T-helper 2 cell treated with Interferon-gamma antibody and Interleukin-4, amounts not matched to agents 5 μg/mL and 100 μg/mL, for 36 hours (primary cell): ENCODE data around the gene VRK3.

ENCODE experiments used
- DNase-seq: peaks from one replicate; pipeline ENCODE4 v3.0.0; 2021; ENCODE audit warnings: low spot score
- H3K27ac Mint-ChIP-seq: one replicate; pipeline ENCODE4 v1.8.0; 2021; ENCODE audit warnings: mild to moderate bottlenecking, mixed read lengths
- H3K27me3 Mint-ChIP-seq: one replicate; pipeline ENCODE4 v1.8.0; 2021; ENCODE audit warnings: low read depth, mixed read lengths
- H3K36me3 Mint-ChIP-seq: one replicate; pipeline ENCODE4 v1.8.0; 2021; ENCODE audit warnings: low read depth, mixed read lengths
- H3K4me1 Mint-ChIP-seq: one replicate; pipeline ENCODE4 v1.8.0; 2021; ENCODE audit warnings: low read depth, mixed read lengths
- H3K4me3 Mint-ChIP-seq: one replicate; pipeline ENCODE4 v1.8.0; 2022; ENCODE audit warnings: mild to moderate bottlenecking, moderate library complexity, mixed read lengths
- H3K9me3 Mint-ChIP-seq: one replicate; pipeline ENCODE4 v1.8.0; 2021; ENCODE audit warnings: mixed read lengths

The VRK3 gene

DNA sequence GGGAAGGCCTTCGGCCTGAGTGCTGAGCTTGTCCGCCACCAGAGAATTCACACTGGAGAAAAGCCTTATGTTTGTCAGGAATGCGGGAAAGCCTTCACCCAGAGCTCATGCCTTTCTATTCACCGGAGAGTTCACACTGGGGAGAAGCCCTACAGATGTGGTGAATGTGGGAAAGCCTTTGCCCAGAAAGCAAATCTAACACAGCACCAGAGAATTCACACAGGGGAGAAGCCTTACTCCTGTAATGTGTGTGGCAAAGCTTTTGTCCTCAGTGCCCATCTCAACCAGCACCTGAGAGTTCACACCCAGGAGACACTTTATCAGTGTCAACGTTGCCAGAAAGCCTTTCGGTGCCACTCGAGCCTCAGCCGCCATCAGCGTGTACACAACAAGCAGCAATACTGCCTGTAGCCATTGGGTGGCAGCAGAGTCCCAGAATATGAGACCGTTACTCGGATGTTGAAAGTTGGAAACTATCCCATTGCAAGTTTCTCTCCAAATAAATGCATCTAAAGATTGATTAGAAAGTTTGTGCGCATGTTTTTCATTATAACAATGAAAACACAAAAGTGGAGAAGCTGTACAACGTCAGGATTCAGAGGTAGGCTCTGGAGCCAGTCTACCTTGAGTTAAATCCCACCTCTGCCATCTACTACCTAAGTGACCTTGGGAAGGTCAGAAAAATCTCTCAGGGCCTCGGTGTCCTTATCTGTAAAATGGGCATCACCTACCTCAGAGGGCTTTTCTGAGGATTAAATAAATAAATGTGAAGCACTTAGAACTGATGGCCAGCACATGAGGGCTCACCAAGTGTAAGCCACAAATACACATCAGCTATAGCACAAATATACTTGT is 21.7 kb upstream of the VRK3 start:
- H3K27ac Mint-ChIP-seq = no peak overlapping the region
- H3K27me3 Mint-ChIP-seq = peaks cover 2% of the 10 kb centered on the region
- H3K4me1 Mint-ChIP-seq = peaks cover 5% of the 10 kb centered on the region
- no peak for DNase-seq
- no peak overlapping the region for H3K4me3 Mint-ChIP-seq
- H3K9me3 Mint-ChIP-seq = peaks cover 76% of the 10 kb centered on the region
- H3K36me3 Mint-ChIP-seq = peaks cover 63% of the 10 kb centered on the region

DNA sequence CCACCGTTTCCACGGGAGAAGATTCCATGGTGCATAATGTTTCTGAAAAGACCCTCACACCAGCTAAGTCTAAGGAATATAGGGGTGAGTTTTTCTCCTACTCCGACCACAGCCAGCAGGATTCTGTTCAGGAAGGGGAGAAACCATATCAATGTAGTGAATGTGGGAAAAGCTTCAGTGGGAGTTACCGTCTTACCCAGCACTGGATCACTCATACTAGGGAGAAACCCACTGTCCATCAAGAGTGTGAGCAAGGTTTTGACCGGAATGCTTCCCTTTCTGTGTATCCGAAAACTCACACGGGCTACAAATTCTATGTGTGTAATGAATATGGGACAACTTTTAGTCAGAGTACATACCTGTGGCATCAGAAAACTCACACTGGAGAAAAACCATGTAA is 19.8 kb upstream of the VRK3 start:
- Mint-ChIP-seq H3K4me3 (no peak overlapping the region), H3K36me3 (peaks cover 80% of the 10 kb centered on the region)

DNA sequence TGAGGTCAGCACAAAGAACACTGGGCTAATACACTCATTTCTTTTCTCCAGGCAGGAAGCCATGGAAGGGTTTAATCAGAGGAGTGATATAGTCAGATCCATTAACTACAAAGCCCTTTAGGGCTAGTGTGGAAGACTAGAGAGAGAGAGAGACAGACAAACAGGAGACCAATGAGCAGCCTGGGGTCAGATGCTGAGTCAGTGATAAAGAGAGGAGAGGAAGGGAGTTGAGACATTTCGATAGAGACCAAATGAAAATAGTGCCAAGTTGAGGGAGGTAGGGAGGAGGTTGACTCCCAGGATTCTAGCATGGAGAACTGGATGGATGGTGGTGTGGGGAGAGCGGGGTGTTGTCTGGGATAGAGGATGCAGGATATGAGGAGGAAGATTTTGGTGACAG is 18.8 kb upstream of the VRK3 start:
- Mint-ChIP-seq H3K27ac (no peak overlapping the region), H3K4me1 (no peaks in the 10 kb centered on the region), H3K4me3 (no peak overlapping the region), H3K36me3 (peaks cover 89% of the 10 kb centered on the region), H3K9me3 (peaks cover 69% of the 10 kb centered on the region), H3K27me3 (no peaks in the 10 kb centered on the region)
- no peak for DNase-seq

More for the DNA sequence above, 19.8 kb upstream of the VRK3 start:
- H3K27me3 Mint-ChIP-seq = no peaks in the 10 kb centered on the region
- no peaks in the 10 kb centered on the region for H3K4me1 Mint-ChIP-seq
- no peak overlapping the region for H3K27ac Mint-ChIP-seq
- H3K9me3 Mint-ChIP-seq = peaks cover 71% of the 10 kb centered on the region
- DNase-seq = no peak

DNA sequence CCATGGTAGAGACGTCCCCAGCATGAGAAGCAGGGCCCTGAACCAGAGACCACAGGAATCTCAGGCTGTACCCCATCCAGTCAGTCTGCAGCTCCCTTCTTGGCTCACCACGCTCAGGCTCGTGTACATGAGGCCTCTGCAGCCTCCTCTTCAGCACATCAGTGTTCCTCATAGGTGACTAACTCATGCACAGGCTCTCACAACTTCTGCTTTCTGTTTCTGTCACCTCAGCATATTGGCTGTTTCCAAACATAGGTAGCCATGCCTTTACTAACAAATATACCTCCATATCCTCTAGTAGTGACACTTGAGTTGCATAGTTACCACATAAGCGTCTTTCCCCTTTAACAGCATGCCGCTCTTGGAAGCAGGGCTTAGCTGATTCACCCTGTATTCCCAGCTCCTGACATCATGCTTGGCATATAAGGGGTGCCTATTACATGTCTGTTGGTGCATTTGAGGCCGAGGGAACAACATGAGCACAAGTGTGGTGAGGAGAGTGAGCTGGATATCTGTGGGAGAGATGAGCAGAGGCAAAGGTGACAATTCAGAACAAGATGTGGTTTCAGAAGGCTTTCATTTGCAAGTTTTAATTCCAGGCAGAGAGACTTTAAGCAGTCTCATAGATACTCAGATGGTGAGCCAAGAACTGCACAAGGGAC is 17.3 kb upstream of the VRK3 start:
- Mint-ChIP-seq H3K4me3 (no peak overlapping the region), H3K9me3 (peaks cover 56% of the 10 kb centered on the region), H3K4me1 (no peaks in the 10 kb centered on the region), H3K27ac (no peak overlapping the region), H3K27me3 (no peaks in the 10 kb centered on the region), H3K36me3 (peaks cover 85% of the 10 kb centered on the region)
- no peak for DNase-seq

DNA sequence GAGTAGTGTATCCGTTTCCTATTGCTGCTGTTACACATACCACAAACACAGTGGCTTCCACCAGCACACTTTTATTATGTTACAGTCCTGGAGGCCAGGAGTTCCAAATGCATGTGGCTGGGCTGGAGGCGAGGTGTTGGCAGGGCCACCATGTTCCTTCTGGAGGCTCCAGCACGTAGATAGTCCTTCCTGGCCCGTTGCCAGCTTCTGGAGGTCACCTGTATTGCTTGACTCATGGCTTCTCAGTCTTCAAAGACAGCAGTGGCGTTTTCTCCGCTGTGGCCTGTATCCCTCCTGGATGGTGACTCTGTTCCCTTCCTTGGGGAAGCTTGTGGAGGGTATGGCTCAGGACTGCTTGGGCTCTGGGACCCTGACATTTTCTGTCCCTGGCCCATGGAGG is 15.8 kb upstream of the VRK3 start:
- H3K4me3 Mint-ChIP-seq = no peak overlapping the region
- H3K27ac Mint-ChIP-seq = no peak overlapping the region
- H3K36me3 Mint-ChIP-seq = peaks cover 84% of the 10 kb centered on the region
- DNase-seq = no peak
- no peaks in the 10 kb centered on the region for H3K27me3 Mint-ChIP-seq
- H3K9me3 Mint-ChIP-seq = peaks cover 46% of the 10 kb centered on the region
- no peaks in the 10 kb centered on the region for H3K4me1 Mint-ChIP-seq

GRCh38 chr19:50039968-50040367 is 14.8 kb upstream of the VRK3 start:
- Mint-ChIP-seq H3K4me1 (no peaks in the 10 kb centered on the region), H3K27me3 (no peaks in the 10 kb centered on the region), H3K36me3 (peaks cover 82% of the 10 kb centered on the region), H3K4me3 (no peak overlapping the region), H3K9me3 (peaks cover 36% of the 10 kb centered on the region), H3K27ac (no peak overlapping the region)
- no peak for DNase-seq

- Mint-ChIP-seq H3K9me3 (peaks cover 9% of the 10 kb centered on the region), H3K27ac (no peak overlapping the region), H3K36me3 (peaks cover 81% of the 10 kb centered on the region), H3K4me3 (no peak overlapping the region), H3K4me1 (no peaks in the 10 kb centered on the region), H3K27me3 (no peaks in the 10 kb centered on the region)
- no peak for DNase-seq
These were observed 11.7 kb upstream of the VRK3 start for GRCh38 chr19:50036908-50037307.

GRCh38 chr19:50030937-50031336 is 5.8 kb upstream of the VRK3 start:
- Mint-ChIP-seq H3K9me3 (peaks cover 10% of the 10 kb centered on the region), H3K27ac (no peak overlapping the region), H3K36me3 (peaks cover 64% of the 10 kb centered on the region), H3K4me3 (no peak overlapping the region), H3K4me1 (peaks cover 8% of the 10 kb centered on the region), H3K27me3 (no peaks in the 10 kb centered on the region)
- no peak for DNase-seq

DNA sequence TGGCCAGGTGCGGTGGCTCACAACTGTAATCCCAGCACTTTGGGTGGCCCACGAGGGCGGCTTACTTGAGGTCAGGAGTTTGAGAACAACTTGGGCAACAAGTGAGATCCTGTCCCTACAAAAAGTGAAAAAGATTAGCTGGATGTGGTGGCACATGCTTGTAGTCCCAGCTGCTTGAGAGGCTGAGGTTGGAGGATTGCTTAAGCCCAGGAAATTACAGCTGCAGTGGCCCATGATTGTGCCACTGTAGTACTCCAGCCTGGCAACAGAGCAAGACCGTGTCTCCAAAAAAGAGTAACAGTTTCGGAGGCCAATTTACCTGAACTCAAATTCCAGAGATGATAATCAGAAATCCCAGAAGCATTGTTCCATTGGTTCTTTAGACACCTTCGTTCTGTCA is 5.1 kb upstream of the VRK3 start:
- Mint-ChIP-seq H3K9me3 (peaks cover 13% of the 10 kb centered on the region), H3K4me1 (peaks cover 13% of the 10 kb centered on the region), H3K36me3 (peaks cover 58% of the 10 kb centered on the region), H3K4me3 (no peak overlapping the region), H3K27me3 (no peaks in the 10 kb centered on the region), H3K27ac (no peak overlapping the region)
- no peak for DNase-seq

DNA sequence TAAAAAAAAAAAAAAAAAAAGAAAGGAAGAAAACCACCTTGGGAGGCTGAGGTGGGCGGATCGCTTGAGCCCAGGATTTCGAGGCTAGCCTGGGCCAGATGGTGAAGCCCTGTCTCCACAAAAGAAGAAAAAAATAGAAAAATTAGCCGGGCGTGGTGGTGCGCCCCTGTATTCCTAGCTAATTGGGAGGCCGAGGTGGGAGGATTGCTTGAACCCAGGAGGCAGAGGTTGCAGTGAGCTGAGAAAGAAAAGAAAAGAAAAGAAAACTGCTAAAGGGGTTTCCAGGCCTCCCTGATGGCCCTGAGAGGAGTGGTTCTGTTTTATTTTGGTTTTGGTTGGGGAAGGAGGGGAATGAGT is 1.4 kb upstream of the VRK3 start:
- Mint-ChIP-seq H3K36me3 (peaks cover 28% of the 10 kb centered on the region), H3K4me1 (peaks cover 23% of the 10 kb centered on the region), H3K27me3 (no peaks in the 10 kb centered on the region), H3K27ac (peak overlapping the region; percentile 97), H3K4me3 (peak overlapping the region; percentile 94), H3K9me3 (peaks cover 13% of the 10 kb centered on the region)
- DNase-seq = no peak

DNA sequence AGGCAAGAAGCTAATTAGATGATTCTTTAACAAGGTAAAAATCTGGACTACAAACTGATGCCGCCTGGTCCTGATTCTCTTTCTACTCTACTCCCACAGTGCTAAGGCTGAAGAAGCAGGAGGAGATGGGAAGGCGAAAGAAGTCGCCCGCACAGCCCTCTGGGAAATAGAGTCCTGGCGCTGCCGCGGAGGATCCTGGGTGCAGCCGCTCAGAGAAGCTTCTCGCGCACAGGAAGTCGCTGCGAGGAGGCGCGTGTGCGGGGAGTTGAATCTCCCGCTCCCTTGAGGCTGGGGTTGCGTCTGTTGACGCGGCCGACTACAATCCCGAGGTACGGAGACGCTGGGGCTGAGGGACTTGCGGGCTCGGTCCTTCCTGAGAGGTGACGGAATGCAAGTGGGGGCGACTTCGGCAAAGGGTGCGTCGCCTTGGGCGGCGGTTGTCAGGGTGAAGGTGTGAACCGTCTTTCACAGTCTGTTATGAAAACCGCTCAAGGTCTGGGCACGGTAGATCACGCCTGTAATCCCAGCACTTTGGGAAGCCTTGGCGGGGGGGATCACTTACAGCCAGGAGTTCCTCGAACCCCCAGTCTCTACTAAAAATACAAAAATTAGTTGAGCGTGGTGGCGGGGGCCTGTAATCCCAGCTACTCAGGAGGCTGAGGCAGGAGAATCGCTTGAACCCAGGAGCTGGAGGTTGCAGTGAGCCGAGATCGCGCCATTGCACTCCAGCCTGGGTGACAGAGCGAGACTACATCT is 800 bp upstream of the VRK3 start, which contains the start of gene ZNF473:
TSS of gene ZNF473 (plus strand) at position 212 of the 756 bp plus-strand sequence. CDS start 5,078 bp downstream, outside the sequence.
- Mint-ChIP-seq H3K4me1 (peaks cover 23% of the 10 kb centered on the region), H3K27me3 (no peaks in the 10 kb centered on the region), H3K27ac (peak within 1 kb of the TSS; percentile 97), H3K4me3 (peak within 1 kb of the TSS; percentile 94), H3K36me3 (peaks cover 23% of the 10 kb centered on the region), H3K9me3 (peaks cover 13% of the 10 kb centered on the region)
- DNase-seq = peak; percentile 91

- no peak for DNase-seq
- Mint-ChIP-seq H3K4me1 (peaks cover 25% of the 10 kb centered on the region), H3K4me3 (peak overlapping the region; percentile 94), H3K27ac (peak overlapping the region; percentile 97), H3K36me3 (peaks cover 21% of the 10 kb centered on the region), H3K9me3 (peaks cover 13% of the 10 kb centered on the region), H3K27me3 (no peaks in the 10 kb centered on the region)
These were observed 502 bp downstream of the VRK3 start for GRCh38 chr19:50024719-50025021.

DNA sequence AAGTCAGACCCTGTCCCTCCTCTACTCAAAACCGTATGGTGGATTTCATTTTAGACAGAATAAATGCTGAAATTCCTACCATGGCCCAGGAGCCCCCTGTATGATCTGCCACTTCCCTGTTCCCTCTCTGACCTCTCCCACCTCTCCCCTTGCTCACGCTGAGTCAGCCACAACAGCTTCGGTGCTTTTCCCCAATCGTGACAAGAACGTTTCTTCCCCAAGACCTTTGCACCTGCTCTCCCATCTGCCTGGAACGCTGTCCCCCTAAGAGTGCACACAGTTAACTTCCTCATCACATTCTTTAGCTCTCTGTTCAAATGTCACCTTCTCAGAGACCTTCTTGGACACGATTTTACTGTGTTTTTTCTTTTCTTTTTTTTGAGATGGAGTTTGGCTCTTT is 2.3 kb downstream of the VRK3 start:
- peaks cover 25% of the 10 kb centered on the region for H3K4me1 Mint-ChIP-seq
- H3K36me3 Mint-ChIP-seq = peaks cover 22% of the 10 kb centered on the region
- DNase-seq = no peak
- H3K27me3 Mint-ChIP-seq = no peaks in the 10 kb centered on the region
- no peak overlapping the region for H3K4me3 Mint-ChIP-seq
- H3K27ac Mint-ChIP-seq = no peak overlapping the region
- peaks cover 13% of the 10 kb centered on the region for H3K9me3 Mint-ChIP-seq

GRCh38 chr19:50020481-50020880 is 4.7 kb downstream of the VRK3 start:
- Mint-ChIP-seq H3K36me3 (peaks cover 28% of the 10 kb centered on the region), H3K9me3 (peaks cover 7% of the 10 kb centered on the region), H3K27ac (no peak overlapping the region), H3K4me1 (peaks cover 13% of the 10 kb centered on the region), H3K4me3 (no peak overlapping the region), H3K27me3 (no peaks in the 10 kb centered on the region)
- no peak for DNase-seq
